Body of pancreas (tissue), 4 donors: ENCODE results near the gene RUNX2. TPM values are rescaled to one million over a fixed set of nuclear protein-coding genes. Genes with fewer than 3 reads are reported as not detected.

Experiments used
- ATAC-seq: fragments of 150-250 bp; one replicate; pipeline ENCODE4 v1.9.1; 2016
- DNase-seq, 4 donors: peaks; one replicate each; pipeline ENCODE4 v3.0.0-alpha.2; 2019
- H3K27ac ChIP-seq, 4 donors: fragments of 200-600 bp; sonication (generic); 1 replicate in 3 of 4; 2 replicates in 1 of 4; pipeline versions ENCODE4 v1.5.1 to v1.6.1; 2016 to 2019; ENCODE audit warnings: mild to moderate bottlenecking in 1 of 4, mixed read lengths in 1 of 4, moderate library complexity in 1 of 4
- H3K27me3 ChIP-seq, 2 donors: fragments of 200-600 bp; sonication (generic); one replicate each; pipeline ENCODE4 v1.6.0; 2016; ENCODE audit warnings: mild to moderate bottlenecking in 1 of 2
- H3K36me3 ChIP-seq, 2 donors: fragments of 200-600 bp; sonication (generic); replicated peaks in 1 of 2; 2 replicates each; pipeline ENCODE4 v1.5.1; 2016; ENCODE audit warnings: low read depth in 2 of 2; ENCODE audit not compliant: insufficient read depth in 1 of 2
- H3K4me1 ChIP-seq: fragments of 200-600 bp; sonication (generic); one replicate; pipeline ENCODE4 v1.6.0; 2016
- H3K4me3 ChIP-seq, 2 donors: fragments of 200-600 bp; sonication (generic); 1 replicate in 1 of 2; 2 replicates in 1 of 2; pipeline ENCODE4 v1.5.1; 2016 to 2019
- H3K9me3 ChIP-seq, 3 donors: fragments of 200-600 bp; sonication (generic); 1 replicate in 2 of 3; 2 replicates in 1 of 3; pipeline ENCODE4 v1.5.1; 2016
- CTCF ChIP-seq, 7 experiments: fragments of 450-650 bp in 4 of 7; fragments of 200-600 bp in 3 of 7; sonication (generic) in 3 of 7; IDR thresholded peaks; one replicate each; pipeline ENCODE4 v1.5.1; 2016 to 2019; ENCODE audit warnings: antibody characterized with exemption in 7 of 7
- POLR2A ChIP-seq, 3 donors: fragments of 450-650 bp; IDR thresholded peaks; one replicate each; pipeline ENCODE4 v1.6.1; 2016; ENCODE audit warnings: antibody characterized with exemption in 3 of 3, mild to moderate bottlenecking in 2 of 3
- WGBS, 2 donors: methylation state at CpG; one replicate each; pipeline ENCODE4 v1.1.5; 2017; 5-methylcytosine and 5-hydroxymethylcytosine counted together
- intact Hi-C: fragments of 100-400 bp; cut with DNase I; formaldehyde crosslinking; loops from one replicate; pipeline ENCODE4 v1.15.1; 2023
- total RNA-seq, 2 donors: library from RNA; depleted of rRNA; stranded (reverse); fragments of >200 nt; gene quantifications; one replicate each; pipeline ENCODE4 v1.1.0, GENCODE V29; 2016

The RUNX2 gene
- total RNA-seq, 2 donors from 2014 or later = 0.33 to 1.0 TPM

- no peaks in the 10 kb centered on the region for H3K9me3 ChIP-seq
- intact Hi-C loops = no loop called here
- no peaks in the 10 kb centered on the region for H3K36me3 ChIP-seq
- ATAC-seq (no peak), DNase-seq (no peak)
- H3K27ac ChIP-seq = peak overlapping the region in 1 of 4 donors; percentile 65
- no peaks in the 10 kb centered on the region for H3K27me3 ChIP-seq
- TF ChIP-seq CTCF (IDR thresholded peaks at IDR 0.05) (no peak), POLR2A (IDR thresholded peaks at IDR 0.05) (no peak)
- no peaks in the 10 kb centered on the region for H3K4me1 ChIP-seq
- H3K4me3 ChIP-seq = no peak overlapping the region
- WGBS, 2 donors = 67 to 76% methylated on average over 7 of the region's 7 CpGs
Observed at GRCh38 chr6:45606831-45607400, 278.8 kb downstream of the RUNX2 start.

GRCh38 chr6:45607798-45608197, 279.7 kb downstream of the RUNX2 start:
- DNase-seq (peak in 1 of 4 donors; percentile 21), ATAC-seq (peak; percentile 81)
- peak overlapping the region in 2 of 4 donors; percentile 11 to 65 for H3K27ac ChIP-seq

GRCh38 chr6:45608252-45608913, 280.3 kb downstream of the RUNX2 start:
- TF ChIP-seq CTCF (IDR thresholded peaks at IDR 0.05) (no peak), POLR2A (IDR thresholded peaks at IDR 0.05) (no peak)
- Histone ChIP-seq H3K9me3 (no peaks in the 10 kb centered on the region), H3K4me1 (no peaks in the 10 kb centered on the region), H3K27me3 (no peaks in the 10 kb centered on the region), H3K27ac (peak overlapping the region in 1 of 4 donors; percentile 65), H3K4me3 (no peak overlapping the region), H3K36me3 (no peaks in the 10 kb centered on the region)
- 68 to 69% methylated on average over 10 of the region's 10 CpGs for WGBS, 2 donors
- DNase-seq = no peak
- ATAC-seq = peak; percentile 35
- intact Hi-C loops = no loop called here

More at GRCh38 chr6:45607798-45608197, 279.7 kb downstream of the RUNX2 start:
- TF ChIP-seq CTCF (IDR thresholded peaks at IDR 0.05) (no peak), POLR2A (IDR thresholded peaks at IDR 0.05) (no peak)
- 32 to 34% methylated on average over 4 of the region's 4 CpGs for WGBS, 2 donors
- Histone ChIP-seq H3K27me3 (no peaks in the 10 kb centered on the region), H3K4me1 (no peaks in the 10 kb centered on the region), H3K4me3 (no peak overlapping the region), H3K9me3 (no peaks in the 10 kb centered on the region), H3K36me3 (no peaks in the 10 kb centered on the region)
- intact Hi-C loops = no loop called here

- Histone ChIP-seq H3K27me3 (no peaks in the 10 kb centered on the region), H3K4me1 (no peaks in the 10 kb centered on the region), H3K4me3 (no peak overlapping the region), H3K9me3 (no peaks in the 10 kb centered on the region), H3K36me3 (no peaks in the 10 kb centered on the region), H3K27ac (no peak overlapping the region)
- no peak for DNase-seq
- intact Hi-C loops = no loop called here
- no peak for ATAC-seq
- TF ChIP-seq POLR2A (IDR thresholded peaks at IDR 0.05) = no peak
- TF ChIP-seq CTCF (IDR thresholded peaks at IDR 0.05) = no peak
- 74 to 75% methylated on average over 5 to 6 of the region's 6 CpGs for WGBS, 2 donors
Observed at GRCh38 chr6:45609141-45609638, 281.1 kb downstream of the RUNX2 start.
